Measurements from ENCODE around the gene MBD6.
"Not testable (repeated sequence)": the region's sequence is repeated elsewhere in the genome, so short reads cannot be mapped to it uniquely, and the experiment has no call there.

MBD6 gene

GRCh38 chr12:57490126-57490525 is 32.5 kb upstream of the MBD6 start:
- no peak for DNase-seq

- no peak for DNase-seq
These were observed 31.0 kb upstream of the MBD6 start for GRCh38 chr12:57491393-57492280.

GRCh38 chr12:57495051-57495701 is 27.4 kb upstream of the MBD6 start:
- not testable (repeated sequence) for DNase-seq

GRCh38 chr12:57496822-57497221 is 25.8 kb upstream of the MBD6 start:
- DNase-seq: no peak

GRCh38 chr12:57497223-57498131 is 25.1 kb upstream of the MBD6 start:
- DNase-seq: no peak

- DNase-seq: no peak
These were observed 24.5 kb upstream of the MBD6 start for GRCh38 chr12:57498132-57498502.

GRCh38 chr12:57498571-57498970 is 24.1 kb upstream of the MBD6 start:
- no peak for DNase-seq

- DNase-seq: no peak
These were observed 22.4 kb upstream of the MBD6 start for GRCh38 chr12:57500213-57500612.

GRCh38 chr12:57502311-57502969 is 20.2 kb upstream of the MBD6 start:
- not testable (repeated sequence) for DNase-seq

GRCh38 chr12:57506541-57506940 is 16.1 kb upstream of the MBD6 start:
- not testable (repeated sequence) for DNase-seq

GRCh38 chr12:57507796-57508195 is 14.8 kb upstream of the MBD6 start:
- DNase-seq: not testable (repeated sequence)

GRCh38 chr12:57511161-57511560 is 11.5 kb upstream of the MBD6 start:
- DNase-seq: no peak

- DNase-seq: no peak
These were observed 10.9 kb upstream of the MBD6 start for GRCh38 chr12:57511588-57512325.

- DNase-seq: no peak
These were observed 10.0 kb upstream of the MBD6 start for GRCh38 chr12:57512665-57513064.

GRCh38 chr12:57513266-57513665 is 9.4 kb upstream of the MBD6 start:
- DNase-seq: no peak

GRCh38 chr12:57513677-57514076 is 8.9 kb upstream of the MBD6 start:
- DNase-seq: not testable (repeated sequence)

- not testable (repeated sequence) for DNase-seq
These were observed 8.4 kb upstream of the MBD6 start for GRCh38 chr12:57514246-57514645.

- DNase-seq: no peak
These were observed 7.8 kb upstream of the MBD6 start for GRCh38 chr12:57514720-57515407.

GRCh38 chr12:57515408-57515933 is 7.2 kb upstream of the MBD6 start:
- no peak for DNase-seq

GRCh38 chr12:57515934-57516541 is 6.6 kb upstream of the MBD6 start:
- no peak for DNase-seq
